Measurements from ENCODE around the gene GABRA5.

DNA sequence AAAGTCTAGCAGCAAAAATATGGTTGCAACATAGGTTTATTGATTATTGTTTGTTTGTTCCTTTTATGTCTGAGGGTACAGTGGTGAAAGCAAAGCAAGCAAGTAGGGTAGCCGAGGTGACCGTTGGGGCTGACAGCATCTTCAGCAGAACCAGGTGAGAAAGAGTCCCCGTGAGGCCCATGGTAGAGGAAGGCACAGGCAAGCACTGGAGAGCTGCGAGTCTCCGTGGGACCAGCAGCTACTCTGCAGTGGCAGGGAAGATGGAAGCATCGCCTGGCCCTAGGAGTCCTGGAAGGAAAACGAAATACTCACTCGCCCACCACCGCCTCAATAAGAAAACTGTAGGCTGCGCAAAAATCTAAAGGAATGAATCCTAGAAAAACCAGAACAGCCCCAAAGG lies 25.3 kb upstream of the GABRA5 start:
- TF ChIP-seq, protein P1, sequence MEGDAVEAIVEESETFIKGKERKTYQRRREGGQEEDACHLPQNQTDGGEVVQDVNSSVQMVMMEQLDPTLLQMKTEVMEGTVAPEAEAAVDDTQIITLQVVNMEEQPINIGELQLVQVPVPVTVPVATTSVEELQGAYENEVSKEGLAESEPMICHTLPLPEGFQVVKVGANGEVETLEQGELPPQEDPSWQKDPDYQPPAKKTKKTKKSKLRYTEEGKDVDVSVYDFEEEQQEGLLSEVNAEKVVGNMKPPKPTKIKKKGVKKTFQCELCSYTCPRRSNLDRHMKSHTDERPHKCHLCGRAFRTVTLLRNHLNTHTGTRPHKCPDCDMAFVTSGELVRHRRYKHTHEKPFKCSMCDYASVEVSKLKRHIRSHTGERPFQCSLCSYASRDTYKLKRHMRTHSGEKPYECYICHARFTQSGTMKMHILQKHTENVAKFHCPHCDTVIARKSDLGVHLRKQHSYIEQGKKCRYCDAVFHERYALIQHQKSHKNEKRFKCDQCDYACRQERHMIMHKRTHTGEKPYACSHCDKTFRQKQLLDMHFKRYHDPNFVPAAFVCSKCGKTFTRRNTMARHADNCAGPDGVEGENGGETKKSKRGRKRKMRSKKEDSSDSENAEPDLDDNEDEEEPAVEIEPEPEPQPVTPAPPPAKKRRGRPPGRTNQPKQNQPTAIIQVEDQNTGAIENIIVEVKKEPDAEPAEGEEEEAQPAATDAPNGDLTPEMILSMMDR (IDR thresholded peaks at IDR 0.05): no peak
- no peak for TF ChIP-seq POLR2A (IDR thresholded peaks at IDR 0.05)
